SK-N-SH treated with all-trans-retinoic acid at 6 μM for 48 hours (cell line): ENCODE data around the gene TEX36.

Experiments
- GLIS3 ChIP-seq: fragments of 250-450 bp; sonication (Bioruptor Pico); IDR thresholded peaks from 2 replicates; pipeline ENCODE4 v1.5.0; 2020; ENCODE audit warnings: mild to moderate bottlenecking, moderate library complexity
- ZNF8 ChIP-seq: fragments of 450-650 bp; formaldehyde crosslinking; IDR thresholded peaks from 2 replicates; pipeline ENCODE4 v1.5.0; 2020; ENCODE audit warnings: mild to moderate bottlenecking, moderate library complexity
- TF ChIP-seq, protein P1 (sequence below): fragments of 250-450 bp; sonication (Bioruptor Pico); IDR thresholded peaks from 2 replicates; pipeline ENCODE4 v1.5.1; 2020; ENCODE audit warnings: low read depth, mild to moderate bottlenecking, moderate library complexity
- TF ChIP-seq, protein P2 (sequence below): fragments of 250-450 bp; sonication (Bioruptor Pico); IDR thresholded peaks from 2 replicates; pipeline ENCODE4 v1.5.0; 2020; ENCODE audit warnings: mild to moderate bottlenecking, moderate library complexity

DNA sequence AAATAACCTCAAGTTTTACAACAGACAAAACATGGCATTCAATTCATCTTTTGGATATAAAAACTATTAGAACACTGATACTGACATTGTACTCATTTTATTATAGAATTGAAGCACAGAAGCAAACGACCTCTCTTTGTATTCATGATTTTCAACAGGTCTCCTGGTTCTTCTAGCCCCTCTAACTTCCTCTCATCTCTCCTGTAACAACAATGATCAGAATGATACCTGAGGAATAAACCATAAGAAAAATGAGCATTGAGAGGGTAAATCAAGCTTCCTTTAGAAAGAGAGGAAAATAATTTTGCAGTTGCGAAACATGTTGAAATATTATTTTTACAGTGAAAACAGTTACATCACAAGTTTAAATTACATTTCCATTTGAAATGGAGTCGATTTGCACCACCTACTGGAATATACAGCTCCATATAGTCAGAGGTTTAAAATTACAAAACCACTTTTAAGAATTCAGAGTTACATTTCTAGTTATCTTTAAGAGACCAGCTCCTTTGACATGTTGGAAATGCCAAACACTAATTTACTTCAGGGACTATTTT, 17.5 kb upstream of the TEX36 start:
- no peak for TF ChIP-seq ZNF8
- no peak for TF ChIP-seq GLIS3 (CRISPR knock-in tag)
- TF ChIP-seq, protein P1, sequence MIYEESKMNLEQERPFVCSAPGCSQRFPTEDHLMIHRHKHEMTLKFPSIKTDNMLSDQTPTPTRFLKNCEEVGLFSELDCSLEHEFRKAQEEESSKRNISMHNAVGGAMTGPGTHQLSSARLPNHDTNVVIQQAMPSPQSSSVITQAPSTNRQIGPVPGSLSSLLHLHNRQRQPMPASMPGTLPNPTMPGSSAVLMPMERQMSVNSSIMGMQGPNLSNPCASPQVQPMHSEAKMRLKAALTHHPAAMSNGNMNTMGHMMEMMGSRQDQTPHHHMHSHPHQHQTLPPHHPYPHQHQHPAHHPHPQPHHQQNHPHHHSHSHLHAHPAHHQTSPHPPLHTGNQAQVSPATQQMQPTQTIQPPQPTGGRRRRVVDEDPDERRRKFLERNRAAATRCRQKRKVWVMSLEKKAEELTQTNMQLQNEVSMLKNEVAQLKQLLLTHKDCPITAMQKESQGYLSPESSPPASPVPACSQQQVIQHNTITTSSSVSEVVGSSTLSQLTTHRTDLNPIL (CRISPR knock-in tag) = no peak
- TF ChIP-seq, protein P2, sequence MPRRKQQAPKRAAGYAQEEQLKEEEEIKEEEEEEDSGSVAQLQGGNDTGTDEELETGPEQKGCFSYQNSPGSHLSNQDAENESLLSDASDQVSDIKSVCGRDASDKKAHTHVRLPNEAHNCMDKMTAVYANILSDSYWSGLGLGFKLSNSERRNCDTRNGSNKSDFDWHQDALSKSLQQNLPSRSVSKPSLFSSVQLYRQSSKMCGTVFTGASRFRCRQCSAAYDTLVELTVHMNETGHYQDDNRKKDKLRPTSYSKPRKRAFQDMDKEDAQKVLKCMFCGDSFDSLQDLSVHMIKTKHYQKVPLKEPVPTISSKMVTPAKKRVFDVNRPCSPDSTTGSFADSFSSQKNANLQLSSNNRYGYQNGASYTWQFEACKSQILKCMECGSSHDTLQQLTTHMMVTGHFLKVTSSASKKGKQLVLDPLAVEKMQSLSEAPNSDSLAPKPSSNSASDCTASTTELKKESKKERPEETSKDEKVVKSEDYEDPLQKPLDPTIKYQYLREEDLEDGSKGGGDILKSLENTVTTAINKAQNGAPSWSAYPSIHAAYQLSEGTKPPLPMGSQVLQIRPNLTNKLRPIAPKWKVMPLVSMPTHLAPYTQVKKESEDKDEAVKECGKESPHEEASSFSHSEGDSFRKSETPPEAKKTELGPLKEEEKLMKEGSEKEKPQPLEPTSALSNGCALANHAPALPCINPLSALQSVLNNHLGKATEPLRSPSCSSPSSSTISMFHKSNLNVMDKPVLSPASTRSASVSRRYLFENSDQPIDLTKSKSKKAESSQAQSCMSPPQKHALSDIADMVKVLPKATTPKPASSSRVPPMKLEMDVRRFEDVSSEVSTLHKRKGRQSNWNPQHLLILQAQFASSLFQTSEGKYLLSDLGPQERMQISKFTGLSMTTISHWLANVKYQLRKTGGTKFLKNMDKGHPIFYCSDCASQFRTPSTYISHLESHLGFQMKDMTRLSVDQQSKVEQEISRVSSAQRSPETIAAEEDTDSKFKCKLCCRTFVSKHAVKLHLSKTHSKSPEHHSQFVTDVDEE (CRISPR knock-in tag) = no peak
